K562 (cell line): ENCODE measurements around the gene JAKMIP2.

Experiments
- NR2C1 ChIP-seq, 2 experiments: fragments of 450-650 bp; IDR thresholded peaks; 2 replicates each; pipeline ENCODE4 v1.6.1; 2017; ENCODE audit warnings: mild to moderate bottlenecking in 2 of 2, antibody characterized with exemption in 1 of 2, inconsistent platforms in 1 of 2, missing compliant biosample characterization in 1 of 2, missing genetic modification characterization in 1 of 2
- ZNF512 ChIP-seq: IDR thresholded peaks from 2 replicates; pipeline ENCODE4 v1.6.1; 2016; ENCODE audit warnings: missing genetic modification characterization, missing compliant biosample characterization
- TF ChIP-seq, protein P1 (sequence below), 3 experiments: IDR thresholded peaks in 2 of 3; conservative IDR thresholded peaks in 1 of 3; 2 replicates each; pipeline ENCODE4 v1.5.1; 2011 to 2012; ENCODE audit warnings: low read length in 3 of 3, mild to moderate bottlenecking in 3 of 3, control low read depth in 2 of 3, improper control_type of control experiment in 1 of 3, inconsistent platforms in 1 of 3, low read depth in 1 of 3, mixed read lengths in 1 of 3, moderate library complexity in 1 of 3; ENCODE audit not compliant: insufficient read depth in 2 of 3

DNA sequence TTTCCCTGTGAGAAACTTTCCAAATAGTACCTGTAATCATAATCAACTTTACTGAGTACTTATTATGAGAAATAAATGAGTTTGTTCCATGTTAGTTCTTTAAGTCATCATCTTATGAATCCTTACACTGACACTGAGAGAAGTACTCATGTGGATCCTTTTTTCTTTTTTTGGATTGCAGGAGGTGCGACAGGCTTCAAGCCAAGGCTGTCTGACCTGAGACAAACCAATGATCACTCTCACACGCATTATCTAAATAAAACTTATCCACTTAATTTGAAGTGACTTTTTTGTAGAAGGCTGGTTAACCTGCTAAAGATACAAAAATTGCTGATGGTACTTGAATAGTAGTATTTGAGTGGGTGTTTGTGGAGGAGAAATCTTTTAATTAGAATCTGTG lies 39.5 kb downstream of the JAKMIP2 start:
- TF ChIP-seq, protein P1, sequence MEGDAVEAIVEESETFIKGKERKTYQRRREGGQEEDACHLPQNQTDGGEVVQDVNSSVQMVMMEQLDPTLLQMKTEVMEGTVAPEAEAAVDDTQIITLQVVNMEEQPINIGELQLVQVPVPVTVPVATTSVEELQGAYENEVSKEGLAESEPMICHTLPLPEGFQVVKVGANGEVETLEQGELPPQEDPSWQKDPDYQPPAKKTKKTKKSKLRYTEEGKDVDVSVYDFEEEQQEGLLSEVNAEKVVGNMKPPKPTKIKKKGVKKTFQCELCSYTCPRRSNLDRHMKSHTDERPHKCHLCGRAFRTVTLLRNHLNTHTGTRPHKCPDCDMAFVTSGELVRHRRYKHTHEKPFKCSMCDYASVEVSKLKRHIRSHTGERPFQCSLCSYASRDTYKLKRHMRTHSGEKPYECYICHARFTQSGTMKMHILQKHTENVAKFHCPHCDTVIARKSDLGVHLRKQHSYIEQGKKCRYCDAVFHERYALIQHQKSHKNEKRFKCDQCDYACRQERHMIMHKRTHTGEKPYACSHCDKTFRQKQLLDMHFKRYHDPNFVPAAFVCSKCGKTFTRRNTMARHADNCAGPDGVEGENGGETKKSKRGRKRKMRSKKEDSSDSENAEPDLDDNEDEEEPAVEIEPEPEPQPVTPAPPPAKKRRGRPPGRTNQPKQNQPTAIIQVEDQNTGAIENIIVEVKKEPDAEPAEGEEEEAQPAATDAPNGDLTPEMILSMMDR (IDR thresholded peaks at IDR 0.05 in 2 of 3, conservative IDR thresholded peaks at IDR 0.05 in 1 of 3; ENCODE audit: insufficient read depth in 2 of 3, low read depth in 1 of 3, low read length in 3 of 3): no peak
- TF ChIP-seq NR2C1 (IDR thresholded peaks at IDR 0.05): no peak
- no peak for TF ChIP-seq NR2C1 (tag; IDR thresholded peaks at IDR 0.05)
- no peak for TF ChIP-seq ZNF512 (tag)
